ENCODE results near the gene DOCK4. TPM values are rescaled to one million over a fixed set of nuclear protein-coding genes. Genes with fewer than 3 reads are reported as not detected.

DOCK4 gene
- total and polyA plus RNA-seq, 2 experiments from 2014 or later = 2.1 to 5.0 TPM

DNA sequence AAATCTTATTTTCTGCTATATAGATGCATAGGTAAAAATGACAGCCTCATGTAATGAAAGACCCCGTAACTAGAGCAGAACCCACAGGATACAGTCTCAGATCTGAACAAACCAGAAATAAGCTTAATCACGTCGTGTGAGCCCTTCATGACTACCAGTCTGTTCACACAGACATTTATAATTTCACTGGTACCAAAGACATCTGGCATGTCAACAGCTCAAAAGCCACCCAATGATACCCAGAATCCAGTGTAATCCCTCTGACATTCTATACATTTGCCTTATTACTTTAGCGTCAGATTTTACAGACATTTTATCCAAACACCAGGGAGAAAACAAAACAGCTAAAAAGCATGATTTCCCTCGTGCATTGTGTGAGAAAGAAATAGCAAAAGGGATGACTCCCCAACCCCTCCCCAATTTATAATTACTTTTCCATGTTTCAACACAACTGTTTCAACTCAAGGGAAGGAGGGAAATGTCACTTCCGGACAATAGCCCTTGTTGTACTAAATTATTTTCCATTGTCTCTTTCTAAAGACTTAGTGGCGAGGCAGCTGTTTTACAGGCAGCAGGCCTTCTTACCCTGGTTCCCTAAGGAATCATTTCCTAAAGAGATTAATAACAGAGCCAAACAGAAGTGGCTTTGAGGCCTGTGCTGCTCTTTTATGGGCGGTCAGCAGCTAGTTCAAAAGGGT, 33.2 kb downstream of the DOCK4 start:
- Histone ChIP-seq H3K9me2 (ENCODE audit: insufficient read depth) (no peaks in the 10 kb centered on the region), H3K9ac (no peak overlapping the region), H4K20me1 (ENCODE audit: insufficient read depth) (no peaks in the 10 kb centered on the region), H3K4me2 (ENCODE audit: unreplicated experiment) (no peak overlapping the region), H3K4me1 (ENCODE audit: insufficient read depth) (no peaks in the 10 kb centered on the region), H3K4me3 (no peak overlapping the region), H3K36me3 (ENCODE audit: low read depth) (no peaks in the 10 kb centered on the region), H3F3A (ENCODE audit: insufficient read depth) (no peaks in the 10 kb centered on the region), H3K9me3 (ENCODE audit: low read depth) (no peaks in the 10 kb centered on the region), H2AFZ (peak overlapping the region; percentile 71), H3K79me2 (ENCODE audit: insufficient read depth) (no peaks in the 10 kb centered on the region), H3K27ac (no peak overlapping the region), H3K27me3 (replicated peaks; ENCODE audit: insufficient read depth) (no peaks in the 10 kb centered on the region)
- 44 to 49% methylated on average over 8 of the region's 8 CpGs for WGBS, 2 experiments (ENCODE audit: low coverage in 1 of 2, low lambda C conversion rate in 2 of 2, missing lambda C conversion rate in 2 of 2)
- DNase-seq = no peak
- TF ChIP-seq EZH2 (IDR thresholded peaks at IDR 0.05; ENCODE audit: insufficient read depth, poor library complexity, severe bottlenecking) = no peak
- TF ChIP-seq EZH2phosphoT487 (IDR thresholded peaks at IDR 0.05; ENCODE audit: insufficient read depth, low read depth) = no peak
- in situ Hi-C loops (cut with MboI) = no loop called here

DNA sequence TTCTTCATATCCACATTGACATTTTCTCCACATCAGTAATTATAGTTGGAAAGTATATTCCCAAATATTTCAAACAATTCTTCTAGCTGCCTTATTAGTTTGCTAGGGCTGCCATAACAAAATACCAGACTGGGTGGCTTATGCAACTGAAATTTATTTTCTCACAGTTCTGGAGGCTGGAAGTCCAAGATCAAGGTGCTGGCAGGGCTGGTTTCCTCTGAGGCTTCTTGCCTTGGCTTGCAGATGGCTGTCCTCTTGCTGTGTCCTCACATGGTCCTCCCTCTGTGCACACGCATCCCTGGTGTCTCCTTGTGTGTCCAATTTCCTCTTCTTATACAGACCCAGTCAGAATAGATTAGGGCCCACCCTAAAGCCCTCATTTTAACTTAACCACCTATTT, 34.5 kb downstream of the DOCK4 start:
- Histone ChIP-seq H3K9me2 (ENCODE audit: insufficient read depth) (no peaks in the 10 kb centered on the region), H3K4me2 (ENCODE audit: unreplicated experiment) (no peak overlapping the region), H3K4me3 (no peak overlapping the region), H2AFZ (no peak overlapping the region), H3K27me3 (replicated peaks; ENCODE audit: insufficient read depth) (no peaks in the 10 kb centered on the region), H3K27ac (no peak overlapping the region), H4K20me1 (ENCODE audit: insufficient read depth) (no peaks in the 10 kb centered on the region), H3K9me3 (ENCODE audit: low read depth) (no peaks in the 10 kb centered on the region), H3K9ac (no peak overlapping the region), H3F3A (ENCODE audit: insufficient read depth) (no peaks in the 10 kb centered on the region), H3K4me1 (ENCODE audit: insufficient read depth) (no peaks in the 10 kb centered on the region), H3K36me3 (ENCODE audit: low read depth) (no peaks in the 10 kb centered on the region), H3K79me2 (ENCODE audit: insufficient read depth) (no peaks in the 10 kb centered on the region)
- 83 to 100% methylated on average over 1 of the region's 1 CpG for WGBS, 2 experiments (ENCODE audit: low coverage in 1 of 2, low lambda C conversion rate in 2 of 2, missing lambda C conversion rate in 2 of 2)
- no peak for DNase-seq
- in situ Hi-C loops (cut with MboI) = no loop called here
- TF ChIP-seq EZH2 (IDR thresholded peaks at IDR 0.05; ENCODE audit: insufficient read depth, poor library complexity, severe bottlenecking) (no peak), EZH2phosphoT487 (IDR thresholded peaks at IDR 0.05; ENCODE audit: insufficient read depth, low read depth) (no peak)

DNA sequence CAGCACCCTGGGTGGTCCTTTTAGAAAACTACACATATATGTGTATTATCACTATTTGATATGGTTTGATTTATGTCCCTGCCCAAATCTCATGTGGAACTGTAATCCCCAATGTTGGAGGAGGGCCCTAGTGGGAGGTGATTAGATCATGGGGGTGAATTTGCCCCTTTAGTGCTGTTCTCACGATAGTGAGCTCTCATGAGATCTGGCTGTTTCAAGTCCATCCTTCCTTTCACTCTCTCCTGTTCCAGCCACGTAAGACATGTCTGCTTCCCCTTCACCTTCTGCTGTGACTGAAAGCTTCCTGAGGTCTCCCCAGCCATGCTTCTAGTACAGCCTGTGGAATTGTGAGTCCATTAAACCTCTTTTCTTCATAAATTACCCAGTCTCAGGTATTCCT, 37.3 kb downstream of the DOCK4 start:
- Histone ChIP-seq H3K27me3 (replicated peaks; ENCODE audit: insufficient read depth) (no peaks in the 10 kb centered on the region), H3K4me1 (ENCODE audit: insufficient read depth) (no peaks in the 10 kb centered on the region), H3F3A (ENCODE audit: insufficient read depth) (no peaks in the 10 kb centered on the region), H4K20me1 (ENCODE audit: insufficient read depth) (no peaks in the 10 kb centered on the region), H3K27ac (no peak overlapping the region), H3K9ac (no peak overlapping the region), H3K4me3 (no peak overlapping the region), H2AFZ (no peak overlapping the region), H3K9me3 (ENCODE audit: low read depth) (no peaks in the 10 kb centered on the region), H3K36me3 (ENCODE audit: low read depth) (no peaks in the 10 kb centered on the region), H3K9me2 (ENCODE audit: insufficient read depth) (no peaks in the 10 kb centered on the region), H3K4me2 (ENCODE audit: unreplicated experiment) (no peak overlapping the region), H3K79me2 (ENCODE audit: insufficient read depth) (no peaks in the 10 kb centered on the region)
- in situ Hi-C loops (cut with MboI) = no loop called here
- WGBS, 2 experiments (ENCODE audit: low coverage in 1 of 2, low lambda C conversion rate in 2 of 2, missing lambda C conversion rate in 2 of 2) = 88 to 89% methylated on average over 2 of the region's 2 CpGs
- DNase-seq = no peak
- TF ChIP-seq EZH2phosphoT487 (IDR thresholded peaks at IDR 0.05; ENCODE audit: insufficient read depth, low read depth) (no peak), EZH2 (IDR thresholded peaks at IDR 0.05; ENCODE audit: insufficient read depth, poor library complexity, severe bottlenecking) (no peak)

DNA sequence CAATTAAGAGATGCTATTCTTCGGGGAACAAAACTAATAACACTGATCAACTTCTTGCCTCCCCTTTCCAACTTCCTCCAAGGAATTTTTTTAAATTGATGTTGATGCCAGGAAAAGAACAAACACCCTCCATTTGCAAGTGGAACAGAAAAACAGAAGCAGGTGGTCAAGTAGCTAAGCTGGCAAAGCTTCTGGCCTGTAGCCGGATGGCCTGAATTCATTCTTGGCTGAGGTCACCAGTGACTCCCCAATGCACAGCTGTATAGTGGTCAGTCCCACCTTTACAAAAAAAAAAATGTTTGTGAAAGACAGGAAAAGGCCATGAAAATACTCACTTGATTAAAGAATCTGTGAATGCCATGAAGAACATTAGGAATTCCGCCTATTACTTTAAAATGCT, 39.1 kb downstream of the DOCK4 start:
- H3K9me2 ChIP-seq (ENCODE audit: insufficient read depth) = no peaks in the 10 kb centered on the region
- no peak overlapping the region for H3K9ac ChIP-seq
- H3K79me2 ChIP-seq (ENCODE audit: insufficient read depth) = no peaks in the 10 kb centered on the region
- no peaks in the 10 kb centered on the region for H3K27me3 ChIP-seq (replicated peaks; ENCODE audit: insufficient read depth)
- no peak overlapping the region for H2AFZ ChIP-seq
- DNase-seq = no peak
- no peak overlapping the region for H3K4me3 ChIP-seq
- no peaks in the 10 kb centered on the region for H3F3A ChIP-seq (ENCODE audit: insufficient read depth)
- H3K9me3 ChIP-seq (ENCODE audit: low read depth) = no peaks in the 10 kb centered on the region
- no peaks in the 10 kb centered on the region for H3K4me1 ChIP-seq (ENCODE audit: insufficient read depth)
- no peaks in the 10 kb centered on the region for H3K36me3 ChIP-seq (ENCODE audit: low read depth)
- H4K20me1 ChIP-seq (ENCODE audit: insufficient read depth) = no peaks in the 10 kb centered on the region
- no peak for TF ChIP-seq EZH2 (IDR thresholded peaks at IDR 0.05; ENCODE audit: insufficient read depth, poor library complexity, severe bottlenecking)
- in situ Hi-C loops (cut with MboI) = no loop called here
- no peak overlapping the region for H3K27ac ChIP-seq
- H3K4me2 ChIP-seq (ENCODE audit: unreplicated experiment) = no peak overlapping the region
- 83 to 86% methylated on average over 3 of the region's 3 CpGs for WGBS, 2 experiments (ENCODE audit: low coverage in 1 of 2, low lambda C conversion rate in 2 of 2, missing lambda C conversion rate in 2 of 2)
